A673 (cell line): Measurements from ENCODE around the gene FUZ. TPM values are rescaled to one million over a fixed set of nuclear protein-coding genes. Genes with fewer than 3 reads are reported as not detected.
"Not testable (repeated sequence)": the region's sequence is repeated elsewhere in the genome, so short reads cannot be mapped to it uniquely, and the experiment has no call there.

ENCODE experiments used
- BruUV-seq: library from RNA; stranded (reverse); fragments of 400-500 nt; replicated peaks from 2 replicates; lab custom pipeline; 2021; lab: Mats Ljungman, UMichigan
- CTCF ChIA-PET: fragments of 300-600 bp; sonication (Branson Sonifier 250); formaldehyde crosslinking; loops from one replicate; lab custom pipeline; 2022; ENCODE audit warnings: antibody characterized with exemption; lab: Charles Lee
- POLR2A ChIA-PET: fragments of 300-600 bp; sonication (Branson Sonifier 250); formaldehyde crosslinking; loops from one replicate; lab custom pipeline; 2022; ENCODE audit warnings: antibody characterized with exemption; ENCODE audit not compliant: low non-redundant PET; lab: Charles Lee
- DNase-seq: peaks from one replicate; pipeline ENCODE4 v3.0.0-alpha.2; 2015; ENCODE audit warnings: low spot score
- H3K27ac ChIP-seq: fragments of 200-600 bp; sonication (generic); 2 replicates; pipeline ENCODE4 v1.5.1; 2016; ENCODE audit warnings: mixed run types, low read depth, mild to moderate bottlenecking, mixed read lengths, antibody characterized with exemption, low read length; ENCODE audit not compliant: poor library complexity, severe bottlenecking
- H3K27me3 ChIP-seq: fragments of 200-600 bp; sonication (generic); replicated peaks from 2 replicates; pipeline ENCODE4 v1.6.1; 2017; ENCODE audit warnings: mixed run types, low read depth, mild to moderate bottlenecking, mixed read lengths, antibody characterized with exemption, low read length; ENCODE audit not compliant: insufficient read depth, poor library complexity
- H3K36me3 ChIP-seq: fragments of 200-600 bp; sonication (generic); 2 replicates; pipeline ENCODE4 v1.6.1; 2016; ENCODE audit warnings: mixed run types, mild to moderate bottlenecking, mixed read lengths, antibody characterized with exemption, low read length; ENCODE audit not compliant: insufficient read depth, poor library complexity, severe bottlenecking
- H3K4me1 ChIP-seq: fragments of 200-600 bp; sonication (generic); 2 replicates; pipeline ENCODE4 v1.6.1; 2017; ENCODE audit warnings: mixed run types, mild to moderate bottlenecking, mixed read lengths, antibody characterized with exemption, low read length; ENCODE audit not compliant: insufficient read depth, poor library complexity, severe bottlenecking
- H3K4me3 ChIP-seq: fragments of 200-600 bp; sonication (generic); 2 replicates; pipeline ENCODE4 v1.5.1; 2016; ENCODE audit warnings: low read depth, mixed run types, mild to moderate bottlenecking, mixed read lengths, low read length; ENCODE audit not compliant: poor library complexity, severe bottlenecking
- H3K9me3 ChIP-seq: fragments of 200-600 bp; sonication (generic); 2 replicates; pipeline ENCODE4 v1.6.1; 2016; ENCODE audit warnings: mixed run types, low read depth, mild to moderate bottlenecking, mixed read lengths, antibody characterized with exemption, low read length; ENCODE audit not compliant: poor library complexity, severe bottlenecking
- EZH2 ChIP-seq: fragments of 200-600 bp; sonication (generic); IDR thresholded peaks from 2 replicates; pipeline ENCODE4 v1.6.1; 2017; ENCODE audit warnings: borderline replicate concordance, low read depth, mild to moderate bottlenecking, mixed read lengths, antibody characterized with exemption, low read length; ENCODE audit not compliant: poor library complexity, severe bottlenecking
- intact Hi-C: fragments of 100-400 bp; cut with micrococcal nuclease; formaldehyde crosslinking; loops from one replicate; pipeline ENCODE4 v1.10.0; 2022; ENCODE audit not compliant: unreplicated experiment
- total RNA-seq: library from RNA; stranded (reverse); gene quantifications from 2 replicates; pipeline ENCODE4 v1.2.3, GENCODE V29; 2021
- TF ChIP-seq, protein P1 (sequence below): fragments of 300-800, 200-600 bp; sonication (generic); conservative IDR thresholded peaks from 2 replicates; pipeline ENCODE4 v1.5.1; 2017; ENCODE audit warnings: low read depth, mild to moderate bottlenecking, antibody characterized with exemption, low read length, moderate library complexity, mixed read lengths

The FUZ gene
- total RNA-seq, 1 experiment from 2014 or later: 53.0 TPM

DNA sequence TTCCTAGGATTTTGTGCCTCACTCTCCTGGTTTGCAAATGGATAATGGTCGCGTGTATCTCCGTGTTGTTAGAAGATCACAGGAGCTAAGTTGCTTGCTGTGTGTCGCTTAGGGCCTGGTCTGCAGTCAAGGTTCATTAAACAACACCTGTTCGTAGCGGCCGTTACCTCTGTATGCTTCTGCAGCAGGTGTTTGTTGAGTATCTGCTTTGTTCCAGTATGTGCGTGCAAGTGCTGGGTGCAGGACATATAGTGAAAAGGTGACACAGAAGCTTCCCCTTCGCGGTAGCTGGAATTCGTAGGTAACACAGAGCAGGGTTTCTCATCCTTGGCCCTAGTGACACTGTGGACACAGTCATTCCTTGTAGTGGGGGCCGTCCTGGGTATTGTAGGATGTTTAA is 10.4 kb upstream of the FUZ start:
- TF ChIP-seq, protein P1, sequence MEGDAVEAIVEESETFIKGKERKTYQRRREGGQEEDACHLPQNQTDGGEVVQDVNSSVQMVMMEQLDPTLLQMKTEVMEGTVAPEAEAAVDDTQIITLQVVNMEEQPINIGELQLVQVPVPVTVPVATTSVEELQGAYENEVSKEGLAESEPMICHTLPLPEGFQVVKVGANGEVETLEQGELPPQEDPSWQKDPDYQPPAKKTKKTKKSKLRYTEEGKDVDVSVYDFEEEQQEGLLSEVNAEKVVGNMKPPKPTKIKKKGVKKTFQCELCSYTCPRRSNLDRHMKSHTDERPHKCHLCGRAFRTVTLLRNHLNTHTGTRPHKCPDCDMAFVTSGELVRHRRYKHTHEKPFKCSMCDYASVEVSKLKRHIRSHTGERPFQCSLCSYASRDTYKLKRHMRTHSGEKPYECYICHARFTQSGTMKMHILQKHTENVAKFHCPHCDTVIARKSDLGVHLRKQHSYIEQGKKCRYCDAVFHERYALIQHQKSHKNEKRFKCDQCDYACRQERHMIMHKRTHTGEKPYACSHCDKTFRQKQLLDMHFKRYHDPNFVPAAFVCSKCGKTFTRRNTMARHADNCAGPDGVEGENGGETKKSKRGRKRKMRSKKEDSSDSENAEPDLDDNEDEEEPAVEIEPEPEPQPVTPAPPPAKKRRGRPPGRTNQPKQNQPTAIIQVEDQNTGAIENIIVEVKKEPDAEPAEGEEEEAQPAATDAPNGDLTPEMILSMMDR: no peak
- TF ChIP-seq EZH2: no peak
- POLR2A ChIA-PET: no interaction called here
- BruUV-seq: no TSS peak
- no peak overlapping the region for H3K27ac ChIP-seq
- intact Hi-C loops: no loop called here
- no peak overlapping the region for H3K4me3 ChIP-seq
- no peaks in the 10 kb centered on the region for H3K9me3 ChIP-seq
- CTCF ChIA-PET: no interaction called here
- H3K4me1 ChIP-seq: peaks cover 5% of the 10 kb centered on the region
- no peak for DNase-seq
- H3K36me3 ChIP-seq: peaks cover 28% of the 10 kb centered on the region
- no peaks in the 10 kb centered on the region for H3K27me3 ChIP-seq

DNA sequence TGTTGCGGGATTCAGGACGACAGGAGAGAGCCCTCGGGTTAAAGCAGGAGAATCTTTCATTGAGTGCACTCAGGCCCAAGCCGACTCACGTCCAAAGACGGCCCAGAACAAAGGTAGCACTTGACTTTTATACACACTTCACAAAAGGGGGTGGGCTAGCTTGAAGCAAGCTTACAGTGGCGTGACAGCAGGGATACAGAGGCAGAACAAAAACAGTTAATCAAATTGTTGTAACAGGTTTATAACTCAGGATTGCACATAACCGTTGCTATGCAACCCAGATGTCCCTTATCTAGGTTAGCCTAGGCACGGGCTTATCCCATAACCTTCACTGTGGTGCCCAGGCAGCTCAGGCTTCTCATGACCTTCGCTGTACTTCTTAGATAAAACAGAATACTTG is 7.0 kb upstream of the FUZ start:
- intact Hi-C loops: no loop called here
- Histone ChIP-seq H3K4me1 (peaks cover 12% of the 10 kb centered on the region), H3K27me3 (no peaks in the 10 kb centered on the region), H3K27ac (no peak overlapping the region), H3K9me3 (no peaks in the 10 kb centered on the region), H3K36me3 (peaks cover 23% of the 10 kb centered on the region), H3K4me3 (no peak overlapping the region)
- ChIA-PET CTCF (no interaction called here), POLR2A (no interaction called here)
- TF ChIP-seq EZH2: no peak
- TF ChIP-seq, protein P1: no peak
- BruUV-seq: TSS peak; percentile 48
- DNase-seq: no peak

DNA sequence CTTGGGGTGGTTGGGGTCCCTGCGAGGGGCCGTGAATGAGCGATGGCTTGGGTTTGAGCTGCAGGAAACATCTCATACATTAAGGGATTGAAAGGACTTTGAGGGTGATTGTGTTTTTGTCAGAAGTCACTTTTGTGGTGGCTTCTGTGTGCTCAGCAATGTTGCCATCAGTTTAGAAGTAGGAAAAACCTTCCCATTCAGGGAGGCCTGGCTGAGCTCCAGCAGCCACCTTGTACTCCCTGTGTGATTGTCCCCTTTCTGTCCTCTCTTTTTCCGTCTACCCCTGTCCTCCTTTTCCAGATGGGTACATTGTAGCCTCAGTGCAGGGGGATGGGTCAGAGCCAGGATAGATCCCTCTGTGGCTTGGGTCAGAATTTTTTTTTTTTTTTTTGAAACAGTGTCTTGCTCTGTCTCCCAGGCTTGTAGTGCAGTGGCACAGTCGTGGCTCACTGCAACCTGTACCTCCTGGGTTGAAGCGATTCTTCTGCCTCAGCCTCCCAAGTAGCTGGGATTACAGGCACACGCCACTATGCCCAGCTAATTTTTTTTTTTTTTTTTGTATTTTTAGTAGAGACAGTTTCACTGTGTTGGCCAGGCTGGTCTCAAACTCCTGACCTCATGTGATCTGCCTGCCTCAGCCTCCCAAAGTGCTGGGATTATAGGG is 6.5 kb upstream of the FUZ start:
- H3K27ac ChIP-seq: peak overlapping the region; percentile 93
- CTCF ChIA-PET: interaction anchor here (0.6 kb wide), 1 partner anchor 101 kb away, joined by 4 read pairs; no protein-coding TSS in a partner anchor
- intact Hi-C loops, BruUV-seq, POLR2A ChIA-PET, H3K27me3 ChIP-seq, DNase-seq, H3K9me3 ChIP-seq: not testable (repeated sequence)
- H3K36me3 ChIP-seq: peaks cover 20% of the 10 kb centered on the region
- peak overlapping the region; percentile 88 for H3K4me3 ChIP-seq
- peaks cover 12% of the 10 kb centered on the region for H3K4me1 ChIP-seq
